Astrocyte (in vitro differentiated cells and primary cell): ENCODE data around the gene ARSA.

Experiments used
- EZH2 ChIP-seq: IDR thresholded peaks from 2 replicates; pipeline ENCODE4 v1.6.1; 2012; ENCODE audit warnings: mild to moderate bottlenecking, low read length, inconsistent platforms; ENCODE audit not compliant: insufficient read depth
- TF ChIP-seq, protein P1 (sequence below): IDR thresholded peaks from 2 replicates; pipeline ENCODE4 v1.5.1; 2011; ENCODE audit warnings: low read depth, mild to moderate bottlenecking, inconsistent platforms, low read length, moderate library complexity; ENCODE audit not compliant: insufficient read depth

DNA sequence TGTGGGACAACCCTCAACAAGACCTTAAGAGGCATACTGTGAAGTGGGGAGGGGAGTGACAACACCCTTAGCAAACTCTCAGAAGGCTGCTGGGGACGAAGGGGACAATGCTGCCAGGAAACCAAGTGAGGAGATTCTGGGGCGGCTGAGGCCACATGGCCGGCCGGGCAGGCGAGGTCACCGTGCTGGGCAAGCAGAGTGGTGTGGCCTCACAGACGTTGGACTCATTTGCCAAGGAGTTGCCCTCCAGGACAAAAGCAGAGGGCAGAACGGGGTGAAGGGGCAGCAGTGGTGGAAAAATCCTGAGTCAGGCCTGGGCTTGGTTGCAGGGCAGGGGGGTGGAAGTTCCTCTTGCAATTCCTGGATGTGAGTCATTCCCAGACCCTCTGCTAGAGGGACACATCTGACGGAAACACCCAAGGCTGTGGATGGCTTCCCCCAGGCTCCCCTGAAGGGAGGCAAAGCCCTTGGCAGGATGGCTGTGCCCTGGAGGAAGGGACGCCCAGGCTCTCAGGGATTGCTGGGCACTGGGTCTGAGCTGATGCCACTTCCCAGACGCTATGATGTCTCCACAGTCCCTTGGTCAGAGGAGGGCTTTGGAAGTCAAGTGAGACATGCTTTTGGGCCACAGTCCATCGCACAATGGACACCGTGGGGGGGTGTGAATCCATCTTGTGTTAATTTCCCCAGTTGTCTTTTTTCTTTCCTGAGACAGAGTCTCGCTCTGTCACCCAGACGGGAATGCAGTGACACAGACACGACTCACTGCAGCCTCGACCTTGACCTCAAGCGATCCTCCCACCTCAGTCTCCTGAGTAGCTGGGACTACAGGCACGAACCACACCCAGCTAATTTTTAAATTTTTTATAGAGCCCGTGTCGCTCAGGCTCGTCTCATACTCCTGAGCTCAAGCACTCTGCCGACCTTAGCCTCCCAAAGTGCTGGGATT, 28.4 kb upstream of the ARSA start:
- TF ChIP-seq, protein P1, sequence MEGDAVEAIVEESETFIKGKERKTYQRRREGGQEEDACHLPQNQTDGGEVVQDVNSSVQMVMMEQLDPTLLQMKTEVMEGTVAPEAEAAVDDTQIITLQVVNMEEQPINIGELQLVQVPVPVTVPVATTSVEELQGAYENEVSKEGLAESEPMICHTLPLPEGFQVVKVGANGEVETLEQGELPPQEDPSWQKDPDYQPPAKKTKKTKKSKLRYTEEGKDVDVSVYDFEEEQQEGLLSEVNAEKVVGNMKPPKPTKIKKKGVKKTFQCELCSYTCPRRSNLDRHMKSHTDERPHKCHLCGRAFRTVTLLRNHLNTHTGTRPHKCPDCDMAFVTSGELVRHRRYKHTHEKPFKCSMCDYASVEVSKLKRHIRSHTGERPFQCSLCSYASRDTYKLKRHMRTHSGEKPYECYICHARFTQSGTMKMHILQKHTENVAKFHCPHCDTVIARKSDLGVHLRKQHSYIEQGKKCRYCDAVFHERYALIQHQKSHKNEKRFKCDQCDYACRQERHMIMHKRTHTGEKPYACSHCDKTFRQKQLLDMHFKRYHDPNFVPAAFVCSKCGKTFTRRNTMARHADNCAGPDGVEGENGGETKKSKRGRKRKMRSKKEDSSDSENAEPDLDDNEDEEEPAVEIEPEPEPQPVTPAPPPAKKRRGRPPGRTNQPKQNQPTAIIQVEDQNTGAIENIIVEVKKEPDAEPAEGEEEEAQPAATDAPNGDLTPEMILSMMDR, result no peak
- no peak for TF ChIP-seq EZH2
